ENCODE data around the gene LAMA2.

GRCh38 chr6:129473546-129473945 is 590.6 kb downstream of the LAMA2 start:
- TF ChIP-seq EZH2phosphoT487 (IDR thresholded peaks at IDR 0.05; ENCODE audit: low read depth) (no peak), CTCF (IDR thresholded peaks at IDR 0.05; ENCODE audit: low read depth, low read length) (no peak)
